Measurements from ENCODE around the gene ITGA4. TPM values are rescaled to one million over a fixed set of nuclear protein-coding genes. Genes with fewer than 3 reads are reported as not detected.
"Not testable (repeated sequence)": the region's sequence is repeated elsewhere in the genome, so short reads cannot be mapped to it uniquely, and the experiment has no call there.

Gene ITGA4
- 10 to 100 TPM; 10.5 to 12.4 TPM for total RNA-seq
- long read RNA-seq, donor 1, full-length matches to known transcripts: 1 of 3 reads
- long read RNA-seq, donor 1, partial matches to known transcripts: 1 of 3 reads
- long read RNA-seq, donor 1, other reads (novel, unspliced or antisense): 1 of 3 reads
- long read RNA-seq, donor 2, transcript ITGA4-201 (16 exons, 2,070 nt): major isoform, 9 of 10 reads
- long read RNA-seq, donor 2, partial matches to known transcripts: 0 of 10 reads
- long read RNA-seq, donor 2, other reads (novel, unspliced or antisense): 0 of 10 reads

- DNase-seq (ENCODE audit: low spot score): peak; percentile 95
- intact Hi-C loops (cut with DNase I): no loop called here
These were observed at the start of gene ITGA4 for GRCh38 chr2:181457121-181457740. Gene ITGA4 (plus strand): TSS chr2:181457386. CDS start chr2:181457655, 269 bp downstream.

DNA sequence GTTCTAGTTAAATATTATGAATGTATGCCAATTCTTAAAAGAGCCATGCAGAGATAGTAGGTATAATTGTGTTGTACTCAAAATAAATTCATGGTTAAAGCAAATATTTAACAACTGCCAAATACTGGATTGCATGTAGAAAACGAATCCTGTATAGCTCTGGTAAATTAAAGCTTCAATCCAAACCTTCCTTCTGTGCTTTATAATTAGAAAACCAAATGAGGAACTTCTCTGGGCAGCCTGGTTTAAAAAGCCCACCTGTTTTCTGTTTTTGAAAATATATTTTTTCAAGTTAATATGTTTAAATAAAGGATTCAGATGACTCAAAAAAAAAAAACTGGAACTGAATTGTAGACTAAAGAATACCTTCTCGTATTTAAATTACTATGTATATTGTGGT, 48.3 kb upstream of the ITGA4 start:
- intact Hi-C loops (cut with DNase I): no loop called here
- no peak for DNase-seq (ENCODE audit: low spot score)

DNA sequence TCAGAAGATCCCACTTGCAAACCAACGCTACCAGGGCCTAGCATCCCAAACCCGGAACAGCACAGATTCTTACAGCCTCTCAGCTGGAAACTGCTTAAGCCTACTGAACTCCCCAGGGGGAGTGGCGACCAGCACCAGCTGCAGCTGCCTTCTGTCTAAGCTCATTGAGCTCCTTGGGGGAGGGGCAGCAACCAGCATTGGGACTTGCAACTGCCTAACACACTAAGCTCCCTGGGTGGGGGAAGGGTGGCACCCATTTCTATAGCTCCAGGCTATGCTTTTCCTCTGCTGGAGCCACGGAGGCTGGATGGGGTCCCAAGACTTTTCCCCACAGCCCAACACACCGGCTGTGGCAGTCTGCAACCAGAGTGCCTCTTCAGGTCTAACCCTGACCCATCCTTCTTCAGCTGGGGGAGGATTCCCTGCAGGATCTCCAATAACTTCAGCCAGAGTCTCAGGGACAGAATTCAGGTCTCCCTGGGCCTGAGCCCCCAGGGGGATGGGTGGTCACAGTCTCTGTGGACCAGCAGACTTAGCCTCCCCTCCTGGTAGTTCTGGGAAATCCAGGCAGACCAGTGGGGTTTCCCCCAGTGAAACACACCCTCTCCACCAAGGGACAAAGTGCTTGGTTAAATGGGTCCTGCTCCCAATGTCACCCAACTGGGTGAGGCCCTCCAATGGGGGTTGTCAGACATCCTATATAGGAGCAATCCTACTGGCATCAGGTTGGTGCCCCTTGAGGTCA, 45.9 kb upstream of the ITGA4 start:
- no peak for DNase-seq (ENCODE audit: low spot score)
- intact Hi-C loops (cut with DNase I): no loop called here

GRCh38 chr2:181419129-181419855, 37.9 kb upstream of the ITGA4 start:
- intact Hi-C loops (cut with DNase I): no loop called here
- DNase-seq (ENCODE audit: low spot score): no peak

- DNase-seq (ENCODE audit: low spot score): no peak
- intact Hi-C loops (cut with DNase I): no loop called here
These were observed 36.7 kb upstream of the ITGA4 start for GRCh38 chr2:181420259-181421130.

DNA sequence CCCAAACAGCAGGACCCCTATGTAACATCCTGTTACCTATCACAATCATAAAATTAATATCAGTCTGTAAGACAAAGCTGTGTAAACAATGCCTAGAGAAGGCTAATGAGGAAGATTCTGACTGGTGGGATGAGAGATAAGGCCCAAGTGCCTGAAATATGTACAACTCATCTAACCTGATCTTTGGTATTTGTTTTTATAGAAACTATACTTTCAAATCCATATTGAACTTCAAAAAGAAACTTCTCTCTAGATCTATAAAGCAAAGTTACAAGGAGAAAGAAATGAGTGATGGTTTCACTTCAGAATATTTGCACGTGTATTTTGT, 36.1 kb upstream of the ITGA4 start:
- intact Hi-C loops (cut with DNase I): no loop called here
- DNase-seq (ENCODE audit: low spot score): no peak

GRCh38 chr2:181421464-181421863, 35.7 kb upstream of the ITGA4 start:
- intact Hi-C loops (cut with DNase I): no loop called here
- DNase-seq (ENCODE audit: low spot score): no peak

- no peak for DNase-seq (ENCODE audit: low spot score)
- intact Hi-C loops (cut with DNase I): no loop called here
These were observed 30.5 kb upstream of the ITGA4 start for GRCh38 chr2:181426672-181427071.

- no peak for DNase-seq (ENCODE audit: low spot score)
- intact Hi-C loops (cut with DNase I): no loop called here
These were observed 26.6 kb upstream of the ITGA4 start for GRCh38 chr2:181430406-181431118.

DNA sequence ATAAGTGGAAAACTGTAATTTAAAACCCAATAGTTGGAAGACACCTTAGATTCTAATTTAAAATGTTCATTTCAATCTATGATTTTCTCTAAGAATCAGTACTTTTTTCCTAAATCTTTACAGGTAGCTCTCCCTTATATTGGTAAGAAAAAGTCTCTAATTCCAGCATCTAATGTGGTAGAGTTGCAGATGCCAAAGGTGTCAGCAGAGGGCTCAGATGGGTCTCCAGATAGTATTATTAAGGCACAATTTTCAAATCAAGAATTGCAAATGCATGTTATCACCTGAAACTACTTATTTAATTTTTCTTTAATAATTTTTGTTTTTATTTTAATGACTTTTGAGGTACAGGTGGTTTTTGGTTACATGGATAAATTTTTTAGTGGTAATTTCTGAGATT, 25.5 kb upstream of the ITGA4 start:
- intact Hi-C loops (cut with DNase I): no loop called here
- no peak for DNase-seq (ENCODE audit: low spot score)

DNA sequence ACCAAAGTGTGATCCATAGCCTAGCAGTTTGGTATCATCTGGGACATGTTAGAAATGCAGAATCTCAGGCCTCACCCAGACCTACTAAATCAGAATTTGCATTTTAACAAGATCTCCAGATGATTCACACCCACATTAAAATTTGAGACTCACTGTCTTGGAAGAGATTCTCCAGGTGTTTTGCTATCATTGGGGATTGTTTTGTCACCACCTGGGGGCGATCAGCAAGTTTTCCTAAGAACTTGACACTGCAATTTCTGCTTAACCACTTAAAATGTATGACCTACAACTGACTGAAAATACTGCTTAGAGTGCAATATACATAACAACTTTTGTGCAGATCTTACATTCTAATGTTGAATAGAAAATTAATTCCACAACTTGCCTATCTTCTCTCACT, 18.9 kb upstream of the ITGA4 start:
- intact Hi-C loops (cut with DNase I): no loop called here
- DNase-seq (ENCODE audit: low spot score): no peak

GRCh38 chr2:181440344-181440743, 16.8 kb upstream of the ITGA4 start:
- no peak for DNase-seq (ENCODE audit: low spot score)
- intact Hi-C loops (cut with DNase I): no loop called here

GRCh38 chr2:181440919-181441318, 16.3 kb upstream of the ITGA4 start:
- DNase-seq (ENCODE audit: low spot score): no peak
- intact Hi-C loops (cut with DNase I): no loop called here

DNA sequence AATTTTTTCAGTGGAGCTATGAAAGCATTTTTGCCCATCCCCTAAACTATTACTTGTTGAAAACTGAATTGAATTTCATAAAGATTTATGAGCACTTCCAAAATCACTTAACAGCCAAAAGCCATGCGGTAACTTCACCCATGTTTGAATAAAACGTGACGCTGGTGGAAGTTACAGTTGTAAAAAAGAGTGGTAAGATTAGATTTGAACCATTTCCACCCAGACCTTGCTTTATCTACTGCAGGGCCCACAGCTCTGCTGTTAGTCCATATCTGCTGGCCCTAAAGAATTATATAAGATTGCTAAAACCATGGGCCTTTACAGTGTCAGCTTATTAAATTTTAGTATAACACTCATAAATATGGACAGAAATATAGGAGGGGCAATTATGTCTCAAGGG, 15.5 kb upstream of the ITGA4 start:
- intact Hi-C loops (cut with DNase I): no loop called here
- no peak for DNase-seq (ENCODE audit: low spot score)

GRCh38 chr2:181444654-181445053, 12.5 kb upstream of the ITGA4 start:
- DNase-seq (ENCODE audit: low spot score): no peak
- intact Hi-C loops (cut with DNase I): no loop called here

- DNase-seq (ENCODE audit: low spot score): no peak
- intact Hi-C loops (cut with DNase I): no loop called here
These were observed 10.2 kb upstream of the ITGA4 start for GRCh38 chr2:181446985-181447384.

DNA sequence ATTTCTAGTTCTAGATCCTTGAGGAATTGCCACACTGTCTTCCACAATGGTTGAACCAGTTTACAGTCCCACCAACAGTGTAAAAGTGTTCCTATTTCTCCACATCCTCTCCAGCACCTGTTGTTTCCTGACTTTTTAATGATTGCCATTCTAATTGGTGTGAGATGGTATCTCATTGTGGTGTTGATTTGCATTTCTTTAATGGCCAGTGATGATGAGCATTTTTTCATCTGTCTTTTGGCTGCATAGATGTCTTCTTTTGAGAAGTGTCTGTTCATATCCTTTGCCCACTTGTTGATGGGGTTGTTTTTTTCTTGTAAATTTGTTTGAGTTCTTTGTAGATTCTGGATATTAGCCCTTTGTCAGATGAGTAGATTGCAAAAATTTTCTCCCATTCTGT, 7.9 kb upstream of the ITGA4 start:
- DNase-seq (ENCODE audit: low spot score); intact Hi-C loops (cut with DNase I): not testable (repeated sequence)

DNA sequence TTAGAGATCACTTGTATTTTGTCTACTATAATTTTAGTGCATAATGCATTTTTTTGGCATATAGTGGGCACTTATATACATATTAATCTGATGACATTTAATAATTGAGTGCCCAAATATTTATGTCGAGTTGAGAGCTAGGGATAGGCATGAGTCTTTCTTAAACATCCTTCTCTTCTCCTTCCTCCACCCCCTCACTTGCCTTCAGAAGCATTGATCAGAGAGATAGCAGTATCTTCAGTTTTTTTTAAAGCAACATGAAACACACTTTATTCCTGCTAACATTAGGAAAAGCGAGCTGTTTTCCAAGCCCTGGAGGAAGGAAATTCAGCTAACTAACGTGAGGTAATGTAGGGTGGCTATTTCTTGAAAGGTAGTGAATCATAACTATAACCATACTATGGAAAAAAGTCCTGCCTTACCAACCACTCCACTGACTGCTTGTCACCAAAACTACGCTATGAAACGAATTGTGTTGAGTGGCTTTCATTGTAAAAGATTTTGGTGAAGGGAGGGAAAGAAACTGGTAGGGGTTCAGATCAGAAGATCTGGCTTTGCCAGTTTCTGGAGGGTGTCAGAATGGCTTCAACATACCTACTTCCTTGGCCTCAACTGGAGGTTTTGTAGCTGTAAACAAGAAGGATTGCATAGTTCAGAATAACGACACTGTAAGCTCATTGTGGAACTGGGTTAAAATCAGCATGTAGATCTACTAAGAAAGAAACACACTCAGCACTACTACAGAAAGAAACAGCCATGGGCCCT, 2.3 kb upstream of the ITGA4 start:
- intact Hi-C loops (cut with DNase I): no loop called here

More for the DNA sequence above, 2.3 kb upstream of the ITGA4 start:
- DNase-seq (ENCODE audit: low spot score): no peak
